ENCODE measurements around the gene CREM.
A peak's percentile ranks its signal among the peaks of the same experiment; 100 is the strongest.

Gene CREM

DNA sequence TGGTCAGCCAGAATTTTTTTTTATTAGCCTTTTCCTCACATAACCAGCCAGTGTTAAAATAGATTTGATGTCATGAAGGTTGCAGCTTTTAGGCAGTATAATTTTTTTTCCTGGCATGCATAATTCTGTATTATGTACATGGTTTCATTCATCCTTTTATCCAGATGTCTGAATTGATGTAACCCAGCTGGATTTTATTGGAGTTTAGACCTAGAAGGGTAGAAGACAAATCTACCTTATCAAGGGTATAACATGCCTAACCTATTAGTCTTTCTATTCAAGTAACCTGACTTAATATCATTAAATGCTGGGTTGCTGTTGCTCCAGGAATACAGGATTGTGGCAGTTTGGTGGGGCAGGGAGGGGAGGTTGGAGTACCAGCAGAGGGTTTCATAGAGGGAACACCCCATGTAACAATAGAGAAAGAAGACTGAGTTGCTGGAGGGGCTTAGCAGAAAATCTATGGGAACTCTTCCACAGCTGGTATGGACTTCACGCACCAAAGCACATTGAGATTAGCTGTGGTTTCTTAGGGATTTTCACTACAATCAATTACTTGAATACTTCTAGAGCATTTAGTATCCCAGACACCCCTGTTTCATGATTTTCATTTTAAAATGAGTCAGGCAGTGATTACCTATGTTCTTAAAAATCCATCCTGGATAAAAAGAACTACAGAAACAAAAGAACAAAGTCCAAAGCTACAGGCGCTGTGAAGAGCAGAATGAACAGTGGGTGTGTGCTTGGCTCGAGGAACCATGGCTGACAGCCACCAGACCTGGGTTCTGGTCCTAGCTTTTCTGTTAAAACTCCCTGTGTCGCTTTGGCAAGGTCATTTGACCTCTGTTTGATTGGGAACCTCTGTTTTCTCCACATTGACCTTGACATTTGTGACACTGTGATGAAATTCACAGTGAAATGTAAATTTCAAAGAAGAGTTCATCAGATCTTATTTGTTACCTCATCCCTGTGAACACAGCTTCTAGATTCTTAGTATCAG is 93.5 kb downstream of the CREM start:
- Mint-ChIP-seq H3K4me1 (ENCODE audit: low read depth in 2 of 2) (peaks cover 8 to 16% of the 10 kb centered on the region in 2 donors), H3K4me3 (no peak overlapping the region), H3K9me3 (no peaks in the 10 kb centered on the region), H3K27ac (no peak overlapping the region), H3K27me3 (peaks cover 7 to 9% of the 10 kb centered on the region in 2 donors), H3K36me3 (ENCODE audit: insufficient read depth) (peaks cover 8% of the 10 kb centered on the region)
- no peak for DNase-seq
- no peak for ATAC-seq (replicated peaks)

DNA sequence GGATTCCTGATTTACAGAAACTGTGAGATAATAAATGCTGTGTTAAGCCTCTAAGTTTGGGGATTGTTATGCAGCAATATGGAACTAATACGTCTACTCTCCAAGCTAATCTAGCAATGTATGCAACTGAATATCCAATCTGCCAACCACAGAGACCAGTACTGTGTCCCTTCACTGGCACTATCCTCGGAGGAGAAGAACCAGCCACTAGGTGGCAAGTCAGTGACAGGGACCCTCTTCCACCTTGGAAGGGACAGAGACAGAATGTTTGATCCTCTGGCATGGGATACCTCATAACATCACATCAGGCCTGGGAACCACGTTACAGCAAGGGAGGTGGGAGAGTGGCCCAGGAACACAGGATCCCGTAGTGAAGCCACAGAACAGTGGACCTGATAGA is 96.4 kb downstream of the CREM start:
- Mint-ChIP-seq H3K27ac (no peak overlapping the region), H3K9me3 (no peaks in the 10 kb centered on the region), H3K4me3 (no peak overlapping the region)

GRCh38 chr10:35224045-35224740 is 97.5 kb downstream of the CREM start:
- ATAC-seq (replicated peaks) (no peak), DNase-seq (no peak)
- no peak overlapping the region for H3K27ac Mint-ChIP-seq
- H3K27me3 Mint-ChIP-seq, result no peaks in the 10 kb centered on the region
- H3K36me3 Mint-ChIP-seq (ENCODE audit: insufficient read depth), result no peaks in the 10 kb centered on the region
- H3K9me3 Mint-ChIP-seq, result no peaks in the 10 kb centered on the region
- H3K4me1 Mint-ChIP-seq (ENCODE audit: low read depth in 2 of 2), result peaks cover 5% of the 10 kb centered on the region in 2 donors
- no peak overlapping the region for H3K4me3 Mint-ChIP-seq

More for the DNA sequence above, 96.4 kb downstream of the CREM start:
- H3K27me3 Mint-ChIP-seq, result peaks cover 7 to 9% of the 10 kb centered on the region in 2 donors
- H3K36me3 Mint-ChIP-seq (ENCODE audit: insufficient read depth), result peaks cover 6% of the 10 kb centered on the region
- DNase-seq (no peak), ATAC-seq (replicated peaks) (no peak)
- peaks cover 12% of the 10 kb centered on the region in 2 donors for H3K4me1 Mint-ChIP-seq (ENCODE audit: low read depth in 2 of 2)

DNA sequence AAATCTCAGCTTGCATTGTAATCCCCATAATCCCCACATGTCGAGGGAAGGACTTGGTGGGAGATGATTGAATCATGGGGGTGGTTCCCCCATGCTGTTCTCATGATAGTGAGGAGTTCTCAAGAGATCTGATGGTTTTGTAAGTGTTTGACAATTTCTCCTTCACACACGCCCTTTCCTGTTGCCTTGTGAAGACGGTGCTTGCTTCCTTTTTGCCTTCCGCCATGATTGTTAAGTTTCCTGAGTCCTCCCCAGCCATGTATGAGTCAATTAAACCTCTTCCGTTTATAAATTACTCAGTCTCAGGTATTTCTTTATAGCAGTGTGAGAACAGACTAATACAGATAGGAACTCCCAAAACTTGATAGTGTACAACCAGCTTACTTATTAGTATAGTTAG is 98.6 kb downstream of the CREM start:
- no peaks in the 10 kb centered on the region for H3K27me3 Mint-ChIP-seq
- H3K27ac Mint-ChIP-seq, result peak overlapping the region; percentile 2 to 6
- no peak overlapping the region for H3K4me3 Mint-ChIP-seq
- no peaks in the 10 kb centered on the region for H3K9me3 Mint-ChIP-seq
- H3K36me3 Mint-ChIP-seq (ENCODE audit: insufficient read depth), result no peaks in the 10 kb centered on the region
- H3K4me1 Mint-ChIP-seq (ENCODE audit: low read depth in 2 of 2), result peaks cover 5% of the 10 kb centered on the region in 2 donors
- DNase-seq, result peak in 1 of 3 experiments; percentile 5
- ATAC-seq (replicated peaks), result peak; percentile 74

DNA sequence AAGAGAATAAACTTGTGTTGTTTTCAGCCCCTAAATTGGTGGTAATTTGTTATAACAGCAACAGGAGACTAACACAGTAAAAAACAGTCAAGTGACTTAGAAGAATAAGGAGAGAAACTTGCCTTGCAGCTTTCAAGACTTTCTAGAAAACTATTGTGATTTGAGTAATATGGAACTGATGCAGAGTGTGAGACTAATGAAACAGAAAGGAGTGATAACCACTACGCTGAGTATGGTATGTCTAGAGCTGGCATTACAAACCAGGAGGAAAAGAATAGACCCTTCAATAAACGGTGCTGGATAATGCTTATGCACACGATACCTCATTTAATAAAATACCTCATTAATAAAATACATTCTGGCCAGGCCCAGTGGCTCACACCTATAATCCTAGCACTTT is 99.9 kb downstream of the CREM start:
- DNase-seq (no peak), ATAC-seq (replicated peaks) (no peak)
- Mint-ChIP-seq H3K36me3 (ENCODE audit: insufficient read depth) (no peaks in the 10 kb centered on the region), H3K9me3 (no peaks in the 10 kb centered on the region), H3K27me3 (no peaks in the 10 kb centered on the region), H3K4me1 (ENCODE audit: low read depth in 2 of 2) (peaks cover 5% of the 10 kb centered on the region in 2 donors), H3K27ac (peak overlapping the region in 1 of 2 donors; percentile 23), H3K4me3 (no peak overlapping the region)

GRCh38 chr10:35228058-35228457 is 101.4 kb downstream of the CREM start:
- DNase-seq, result no peak
- Mint-ChIP-seq H3K4me3 (no peak overlapping the region), H3K36me3 (ENCODE audit: insufficient read depth) (no peaks in the 10 kb centered on the region), H3K9me3 (no peaks in the 10 kb centered on the region), H3K27me3 (no peaks in the 10 kb centered on the region), H3K27ac (peak overlapping the region in 1 of 2 donors; percentile 44), H3K4me1 (ENCODE audit: low read depth in 2 of 2) (peaks cover 5% of the 10 kb centered on the region in 2 donors)
- ATAC-seq (replicated peaks), result no peak

DNA sequence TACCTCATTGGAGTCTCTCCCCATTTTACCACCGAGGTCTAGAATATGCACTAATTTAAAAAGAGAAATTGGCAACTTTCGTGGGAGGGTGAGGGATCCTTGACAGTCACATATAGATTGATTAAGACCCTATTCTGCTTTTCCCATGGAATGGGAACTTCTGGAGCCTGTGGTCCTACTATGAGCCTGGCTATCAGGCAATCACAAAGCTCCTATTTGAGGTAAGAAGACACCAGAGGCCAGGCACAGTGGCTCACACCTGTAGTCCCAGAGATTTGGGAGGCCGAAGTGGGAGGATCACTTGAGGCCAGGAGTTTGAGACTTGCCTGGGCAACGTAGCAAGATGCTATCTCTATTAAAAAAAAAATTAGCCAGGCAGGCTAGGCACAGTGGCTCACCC is 105.0 kb downstream of the CREM start:
- no peaks in the 10 kb centered on the region for H3K9me3 Mint-ChIP-seq
- no peak for ATAC-seq (replicated peaks)
- H3K27ac Mint-ChIP-seq, result no peak overlapping the region
- H3K27me3 Mint-ChIP-seq, result no peaks in the 10 kb centered on the region
- no peak overlapping the region for H3K4me3 Mint-ChIP-seq
- no peak for DNase-seq
- H3K4me1 Mint-ChIP-seq (ENCODE audit: low read depth in 2 of 2), result no peaks in the 10 kb centered on the region
- H3K36me3 Mint-ChIP-seq (ENCODE audit: insufficient read depth), result no peaks in the 10 kb centered on the region

DNA sequence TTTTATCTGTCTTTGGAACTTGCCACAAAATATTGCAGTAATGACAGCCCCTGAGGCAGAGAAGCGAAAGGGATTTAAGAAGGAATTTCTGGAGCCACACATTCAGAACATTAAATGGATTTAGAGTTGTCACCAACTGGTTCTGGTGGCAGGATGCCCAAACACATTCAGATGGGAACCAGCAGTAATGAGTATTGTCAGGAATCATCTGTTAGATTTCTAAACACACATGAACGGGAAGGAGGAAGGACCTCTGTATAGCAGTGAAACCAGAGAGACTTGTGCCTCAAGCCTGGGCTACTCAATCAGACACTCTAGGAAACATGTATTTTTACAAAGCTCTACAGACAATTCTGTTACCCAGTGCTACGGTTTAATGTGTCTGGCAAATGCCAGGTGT is 105.9 kb downstream of the CREM start:
- Mint-ChIP-seq H3K9me3 (no peaks in the 10 kb centered on the region), H3K4me3 (no peak overlapping the region), H3K4me1 (ENCODE audit: low read depth in 2 of 2) (no peaks in the 10 kb centered on the region), H3K27me3 (no peaks in the 10 kb centered on the region), H3K36me3 (ENCODE audit: insufficient read depth) (no peaks in the 10 kb centered on the region), H3K27ac (no peak overlapping the region)
- DNase-seq, result no peak
- no peak for ATAC-seq (replicated peaks)

DNA sequence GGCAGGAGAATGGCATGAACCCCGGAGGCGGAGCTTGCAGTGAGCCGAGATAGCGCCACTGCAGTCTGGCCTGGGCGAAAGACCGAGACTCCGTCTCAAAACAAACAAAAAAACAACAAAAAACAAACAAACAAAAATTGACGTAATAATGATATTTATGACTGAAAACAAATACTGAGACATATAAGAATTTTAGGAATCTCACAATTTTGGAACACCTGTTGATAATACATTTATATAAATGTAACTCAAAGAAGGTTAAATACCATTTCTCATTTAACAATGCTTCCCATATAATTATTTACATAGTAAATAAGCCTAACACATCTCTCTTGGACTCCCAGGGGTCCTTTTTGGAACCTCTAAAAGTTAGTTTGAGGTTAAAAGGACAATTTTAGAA is 107.4 kb downstream of the CREM start:
- H3K36me3 Mint-ChIP-seq (ENCODE audit: insufficient read depth), result no peaks in the 10 kb centered on the region
- ATAC-seq (replicated peaks) (no peak), DNase-seq (no peak)
- H3K4me3 Mint-ChIP-seq, result no peak overlapping the region
- H3K4me1 Mint-ChIP-seq (ENCODE audit: low read depth in 2 of 2), result no peaks in the 10 kb centered on the region
- H3K27ac Mint-ChIP-seq, result no peak overlapping the region
- no peaks in the 10 kb centered on the region for H3K9me3 Mint-ChIP-seq
- no peaks in the 10 kb centered on the region for H3K27me3 Mint-ChIP-seq

DNA sequence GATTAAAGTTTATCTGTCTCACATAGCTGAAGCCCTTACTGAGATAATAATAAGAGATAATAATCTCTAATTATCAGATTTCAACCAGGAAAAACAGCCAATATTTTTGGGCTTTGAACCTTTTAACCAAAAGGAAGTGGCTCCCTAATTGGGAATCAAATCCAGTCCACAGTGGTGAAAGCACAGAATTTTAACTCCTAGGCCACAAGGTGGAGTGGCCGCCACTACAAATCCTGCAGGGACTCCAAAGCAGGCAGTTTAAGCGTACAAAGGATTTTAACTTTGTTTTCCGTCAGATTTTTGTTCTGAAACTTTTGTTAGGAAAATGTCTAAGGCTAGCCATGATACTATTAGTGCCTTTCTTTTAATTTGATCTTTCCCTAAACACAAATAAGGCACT is 110.1 kb downstream of the CREM start:
- no peak overlapping the region for H3K4me3 Mint-ChIP-seq
- H3K4me1 Mint-ChIP-seq (ENCODE audit: low read depth in 2 of 2), result no peaks in the 10 kb centered on the region
- no peaks in the 10 kb centered on the region for H3K9me3 Mint-ChIP-seq
- no peak for DNase-seq
- H3K27ac Mint-ChIP-seq, result no peak overlapping the region
- H3K27me3 Mint-ChIP-seq, result no peaks in the 10 kb centered on the region
- no peaks in the 10 kb centered on the region for H3K36me3 Mint-ChIP-seq (ENCODE audit: insufficient read depth)
- no peak for ATAC-seq (replicated peaks)

DNA sequence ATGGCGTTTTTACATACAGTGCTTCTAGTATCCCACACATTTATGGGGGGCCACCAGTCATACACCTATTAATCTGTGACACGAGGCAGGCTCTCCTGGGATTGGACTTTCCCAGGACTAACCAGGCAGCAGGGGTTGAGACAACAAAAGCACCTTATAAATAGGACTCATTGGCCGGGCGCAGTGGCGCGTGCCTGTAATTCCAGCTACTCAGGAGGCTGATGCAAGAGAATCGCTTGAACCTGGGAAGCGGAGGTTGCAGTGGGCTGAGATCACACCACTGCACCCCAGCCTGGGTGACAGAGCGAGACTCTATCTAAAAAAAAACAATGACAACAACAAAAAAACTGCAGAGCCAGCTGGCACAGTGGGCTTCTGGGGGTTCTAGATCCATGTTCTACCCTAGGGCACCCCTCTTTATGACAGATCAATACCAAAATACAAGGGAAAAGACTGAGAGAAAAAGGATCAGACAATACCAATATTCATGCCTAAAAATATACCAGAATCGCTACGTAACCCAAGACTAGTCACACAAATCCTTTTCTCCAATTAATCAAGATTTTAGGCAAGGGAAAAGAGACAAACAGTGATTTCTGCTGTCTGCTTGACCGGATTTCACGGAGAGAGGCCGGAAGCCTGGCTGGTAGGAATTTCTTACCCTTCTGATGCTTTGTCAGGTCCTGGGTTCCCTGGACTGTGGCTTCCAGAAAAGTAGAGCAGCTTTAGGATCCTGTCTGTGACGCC is 111.3 kb downstream of the CREM start:
- DNase-seq, result no peak
- Mint-ChIP-seq H3K4me3 (no peak overlapping the region), H3K36me3 (ENCODE audit: insufficient read depth) (no peaks in the 10 kb centered on the region), H3K27ac (no peak overlapping the region), H3K9me3 (no peaks in the 10 kb centered on the region), H3K27me3 (peaks cover 0 to 9% of the 10 kb centered on the region in 2 donors), H3K4me1 (ENCODE audit: low read depth in 2 of 2) (no peaks in the 10 kb centered on the region)
- no peak for ATAC-seq (replicated peaks)

- no peak overlapping the region for H3K4me3 Mint-ChIP-seq
- peaks cover 12 to 17% of the 10 kb centered on the region in 2 donors for H3K27me3 Mint-ChIP-seq
- no peak overlapping the region for H3K27ac Mint-ChIP-seq
- no peak for ATAC-seq (replicated peaks)
- no peaks in the 10 kb centered on the region for H3K4me1 Mint-ChIP-seq (ENCODE audit: low read depth in 2 of 2)
- no peak for DNase-seq
- no peaks in the 10 kb centered on the region for H3K36me3 Mint-ChIP-seq (ENCODE audit: insufficient read depth)
- no peaks in the 10 kb centered on the region for H3K9me3 Mint-ChIP-seq
Observed at GRCh38 chr10:35244549-35244948, 117.9 kb downstream of the CREM start.

GRCh38 chr10:35246770-35247343 is 120.2 kb downstream of the CREM start:
- DNase-seq, result no peak
- Mint-ChIP-seq H3K36me3 (ENCODE audit: insufficient read depth) (no peaks in the 10 kb centered on the region), H3K4me1 (ENCODE audit: low read depth in 2 of 2) (no peaks in the 10 kb centered on the region), H3K9me3 (no peaks in the 10 kb centered on the region), H3K27ac (no peak overlapping the region), H3K27me3 (peaks cover 12 to 17% of the 10 kb centered on the region in 2 donors), H3K4me3 (no peak overlapping the region)
- ATAC-seq (replicated peaks), result no peak

Measured in effector memory CD8-positive, alpha-beta T cell (primary cell).